GM18868 (cell line): ENCODE measurements around the gene KIF3C.
"Not testable (repeated sequence)": the region's sequence is repeated elsewhere in the genome, so short reads cannot be mapped to it uniquely, and the experiment has no call there.

Experiments used
- ATAC-seq: cut with Tn5 transposase; IDR thresholded peaks from one replicate; pipeline ENCODE4 v1.9.1; 2021; ENCODE audit warnings: mild to moderate bottlenecking, moderate library complexity; ENCODE audit not compliant: unreplicated experiment

KIF3C gene

DNA sequence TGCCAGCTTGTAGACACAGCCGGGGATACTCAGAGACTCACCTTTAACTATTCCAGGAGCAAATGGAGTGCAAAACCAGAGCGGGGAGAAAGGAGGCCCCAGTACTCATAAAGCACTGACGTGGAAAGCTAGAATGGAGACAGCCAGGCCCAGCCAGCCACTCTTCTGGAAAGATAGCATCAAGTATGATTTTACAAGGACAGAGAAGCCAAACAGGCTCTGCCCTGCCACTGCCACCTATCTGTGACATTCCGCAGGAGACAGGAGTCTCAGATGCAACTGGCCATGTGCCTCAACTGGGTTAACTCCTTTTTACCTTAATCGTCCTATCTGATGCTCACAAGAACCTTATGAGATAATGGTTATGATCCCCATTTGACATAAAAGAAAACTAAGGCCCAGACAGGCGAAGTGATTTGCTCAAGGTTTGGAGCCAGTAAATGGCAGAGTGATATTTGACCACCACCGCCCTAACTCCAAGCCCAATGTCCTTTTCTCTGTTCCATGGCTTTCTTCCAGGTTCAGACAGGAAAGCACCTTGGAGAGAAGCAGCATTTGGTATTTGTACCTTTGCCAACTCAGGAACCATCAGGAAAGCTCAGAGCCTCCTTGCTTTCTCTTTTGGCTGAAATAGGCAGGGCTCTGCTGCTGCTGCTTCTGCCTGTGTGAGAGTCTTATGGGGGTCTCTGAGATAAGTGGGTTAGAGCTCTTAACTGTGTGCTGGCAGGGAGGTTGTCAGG is 15.6 kb downstream of the KIF3C start:
- no peak for ATAC-seq

DNA sequence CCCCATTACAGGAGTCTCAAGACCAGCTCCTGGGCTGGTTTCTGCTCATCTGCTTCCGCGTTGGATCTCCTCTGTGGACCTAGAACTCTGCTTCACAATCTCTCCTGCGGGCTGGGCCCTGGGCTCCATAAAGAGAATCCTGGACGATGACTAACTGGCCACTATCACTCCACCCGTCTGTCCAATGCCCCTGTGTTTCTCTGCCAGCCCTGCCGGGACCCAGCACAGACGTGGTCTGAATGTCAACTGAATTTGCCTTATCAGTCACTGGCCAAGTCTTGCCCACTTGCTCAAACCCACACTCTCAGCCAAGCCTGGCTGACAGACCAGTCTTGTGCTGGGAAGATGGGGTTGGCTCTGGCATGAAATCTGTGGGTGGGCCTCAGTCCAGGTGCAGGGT is 17.4 kb downstream of the KIF3C start:
- ATAC-seq = no peak

DNA sequence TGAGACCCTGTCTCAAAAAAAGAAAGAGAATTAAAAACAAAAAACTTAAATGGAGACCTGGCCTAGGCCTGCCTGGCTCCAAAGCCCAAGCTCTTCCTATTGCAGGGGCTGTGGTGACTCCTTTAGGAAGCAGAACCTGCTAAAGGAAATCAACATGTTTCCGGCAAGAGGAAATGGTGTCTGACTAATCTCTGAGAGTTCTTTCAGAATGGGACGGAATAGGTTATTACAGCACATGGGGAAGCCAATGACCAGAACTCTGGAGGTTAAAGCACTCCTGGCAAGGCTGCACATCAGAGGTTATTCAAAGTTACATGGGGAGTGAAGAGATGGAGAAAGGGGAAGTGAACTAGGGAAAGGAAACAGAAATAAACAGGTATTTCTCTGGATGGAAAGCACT is 21.4 kb downstream of the KIF3C start:
- ATAC-seq = no peak

DNA sequence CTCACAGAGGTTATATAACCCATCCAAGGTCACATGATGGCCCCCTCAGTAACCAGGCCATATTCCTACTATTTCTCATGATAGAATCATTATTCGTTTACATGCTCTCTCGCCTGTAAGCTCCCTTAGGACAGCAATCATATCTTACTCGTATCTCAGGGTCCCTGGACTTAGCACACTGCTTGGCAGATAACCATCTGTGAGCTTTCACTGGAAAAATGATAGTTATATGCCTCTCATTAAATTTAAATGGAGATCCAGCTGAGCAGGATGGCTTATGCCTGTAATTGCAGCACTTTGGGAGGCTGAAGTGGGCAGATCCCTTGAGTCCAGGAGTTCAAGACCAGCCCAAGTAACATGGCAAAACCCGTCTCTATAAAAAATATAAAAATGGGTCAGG is 21.9 kb downstream of the KIF3C start:
- ATAC-seq = no peak

GRCh38 chr2:25958611-25959010 is 23.7 kb downstream of the KIF3C start:
- not testable (repeated sequence) for ATAC-seq

- no peak for ATAC-seq
Observed at GRCh38 chr2:25957743-25958142, 24.6 kb downstream of the KIF3C start.

- no peak for ATAC-seq
Observed at GRCh38 chr2:25955869-25956535, 26.3 kb downstream of the KIF3C start.

DNA sequence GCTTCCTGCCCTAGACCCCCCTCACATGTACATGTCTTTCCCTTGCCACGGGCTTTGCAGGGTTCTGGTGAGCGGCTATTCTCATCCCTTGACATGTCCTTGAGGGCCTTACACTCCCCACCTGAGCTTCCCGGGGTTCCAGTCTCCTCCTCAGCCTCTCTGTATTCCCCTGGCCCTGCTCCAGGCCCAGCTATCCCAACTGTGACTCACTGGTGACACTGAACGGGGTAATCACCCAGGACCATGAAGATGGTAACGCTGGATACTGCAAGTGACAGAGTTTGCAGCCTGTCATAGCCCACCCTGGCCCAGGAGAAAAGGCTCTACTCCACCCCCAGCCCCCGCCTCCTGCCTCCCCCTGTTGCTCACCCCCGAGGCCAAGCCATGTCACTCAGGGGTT is 27.3 kb downstream of the KIF3C start:
- ATAC-seq = no peak

- ATAC-seq = no peak
Observed at GRCh38 chr2:25954199-25954752, 28.0 kb downstream of the KIF3C start.

- peak; percentile 56 for ATAC-seq
Observed at GRCh38 chr2:25951071-25951547, 31.2 kb downstream of the KIF3C start.

DNA sequence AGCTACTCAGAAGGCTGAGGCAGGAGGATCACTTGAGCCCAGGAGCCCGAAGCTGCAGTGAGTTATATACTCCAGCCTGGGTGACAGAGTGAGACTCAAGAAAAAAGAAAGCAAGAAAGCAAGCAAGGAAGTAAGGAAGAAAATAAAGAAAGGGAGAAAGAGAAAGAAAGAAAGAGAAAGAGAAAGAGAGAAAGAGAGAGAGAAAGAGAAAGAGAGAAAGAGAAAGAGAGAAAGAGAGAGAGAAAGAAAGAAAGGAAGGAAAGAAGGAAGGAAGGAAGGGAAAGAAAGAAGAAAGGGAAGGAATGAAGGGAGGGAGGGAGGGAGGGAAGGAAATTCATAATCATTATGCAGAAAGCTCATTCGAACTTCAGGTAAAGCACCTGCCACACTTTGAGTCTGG is 33.9 kb downstream of the KIF3C start:
- ATAC-seq = no peak

DNA sequence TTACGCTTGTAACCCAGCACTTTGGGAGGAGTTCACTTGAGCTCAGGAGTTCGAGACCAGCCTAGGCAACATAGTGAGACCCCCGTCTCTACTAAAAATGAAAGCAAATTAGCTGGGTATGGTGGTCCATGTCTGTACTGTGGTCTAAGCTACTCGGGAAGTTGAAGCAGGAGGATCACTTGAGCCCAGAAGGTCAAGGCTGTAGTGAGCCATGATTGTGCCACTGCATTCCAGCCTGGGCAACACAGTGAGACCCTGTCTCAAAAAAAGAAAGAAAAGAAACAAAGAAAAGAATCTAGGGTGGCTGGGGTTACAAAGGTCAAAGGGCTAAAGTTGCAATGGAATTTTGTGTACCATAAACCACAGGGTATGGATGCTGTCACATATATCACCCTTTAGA is 41.3 kb downstream of the KIF3C start:
- ATAC-seq = no peak

DNA sequence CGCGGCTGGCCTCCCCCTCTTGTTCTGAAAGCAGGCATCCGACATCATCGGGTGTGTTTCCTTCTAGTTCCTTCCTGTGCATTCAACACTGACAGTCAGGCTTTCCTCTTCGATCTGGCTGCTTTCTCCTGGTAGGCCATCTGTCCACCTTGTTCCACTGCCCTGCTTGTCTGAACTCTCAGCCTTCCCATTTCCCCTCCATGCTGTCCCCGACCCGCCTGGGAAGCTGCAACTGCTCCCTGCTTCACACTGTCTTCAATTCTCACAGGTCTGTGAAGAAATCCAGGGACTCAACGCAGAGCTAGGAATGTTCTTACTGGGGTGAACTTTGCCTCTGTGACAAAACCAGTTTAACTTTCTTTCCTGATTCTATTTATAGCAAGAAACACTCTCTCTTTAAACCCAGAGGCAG is 43.0 kb downstream of the KIF3C start:
- ATAC-seq = no peak

GRCh38 chr2:25938345-25938744 is 44.0 kb downstream of the KIF3C start:
- ATAC-seq = no peak

- no peak for ATAC-seq
Observed at GRCh38 chr2:25936889-25937545, 45.3 kb downstream of the KIF3C start.

- ATAC-seq = no peak
Observed at GRCh38 chr2:25933622-25934021, 48.7 kb downstream of the KIF3C start.

GRCh38 chr2:25929789-25930473 is 52.4 kb downstream of the KIF3C start:
- no peak for ATAC-seq

- no peak for ATAC-seq
Observed at GRCh38 chr2:25928668-25929067, 53.6 kb downstream of the KIF3C start.

GRCh38 chr2:25926984-25927756 is 55.1 kb downstream of the KIF3C start:
- no peak for ATAC-seq

DNA sequence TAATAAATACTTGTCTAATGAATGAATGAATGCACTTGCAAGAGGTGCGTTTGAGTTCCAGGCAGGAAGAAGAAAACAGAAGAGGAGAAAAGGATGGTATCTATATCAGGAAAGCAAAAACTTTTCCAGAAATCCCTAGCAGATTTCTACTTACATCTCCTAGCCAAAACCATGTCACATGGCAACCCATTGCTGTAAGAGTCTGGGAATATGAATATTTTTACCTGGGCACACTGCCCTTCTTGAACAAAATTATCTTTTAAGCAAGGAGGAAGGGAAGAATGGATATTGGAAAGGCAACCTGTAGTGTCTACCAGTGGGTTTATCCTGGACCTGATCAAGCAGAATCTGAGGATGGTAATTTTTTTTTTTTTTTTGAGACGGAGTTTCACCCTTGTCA is 59.8 kb downstream of the KIF3C start:
- ATAC-seq = no peak
